ENCODE measurements around the gene TRAPPC5. TPM values are rescaled to one million over a fixed set of nuclear protein-coding genes. Genes with fewer than 3 reads are reported as not detected.

The TRAPPC5 gene
- total RNA-seq, 1 experiment from 2014 or later = 77.4 TPM

DNA sequence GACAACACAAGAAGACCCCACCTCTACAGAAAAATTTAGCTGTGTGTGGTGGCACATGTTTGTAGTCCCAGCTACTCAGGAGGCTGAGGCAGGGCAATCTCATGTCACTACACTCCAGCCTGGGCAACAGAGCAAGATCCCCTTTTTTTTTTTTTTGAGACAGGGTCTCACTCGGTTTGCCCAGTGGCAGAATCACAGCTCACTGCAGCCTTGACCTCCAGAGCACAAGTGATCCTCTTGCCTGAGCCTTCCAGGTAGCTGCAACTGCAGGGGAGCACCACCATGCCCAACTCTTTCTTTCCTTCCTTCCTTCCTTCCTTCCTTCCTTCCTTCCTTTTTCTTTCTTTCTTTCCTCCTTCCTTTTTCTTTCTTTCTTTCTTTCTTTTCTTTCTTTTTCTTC lies 55.5 kb downstream of the TRAPPC5 start:
- Histone ChIP-seq H4K20me1 (ENCODE audit: control insufficient read depth, insufficient read depth, insufficient read length) (no peaks in the 10 kb centered on the region), H4K91ac (ENCODE audit: insufficient read length, low read depth, low read length) (no peak overlapping the region), H2BK12ac (ENCODE audit: insufficient read length, low read depth, low read length) (no peak overlapping the region), H3K27ac (ENCODE audit: insufficient read length, low read depth, low read length) (no peak overlapping the region), H4K8ac (replicated peaks; ENCODE audit: insufficient read length, low read depth, low read length) (no peak overlapping the region), H3T11ph (ENCODE audit: low read length) (no peak overlapping the region), H3K79me1 (ENCODE audit: insufficient read depth, low read depth, low read length, poor library complexity, severe bottlenecking) (no peaks in the 10 kb centered on the region), H2BK120ac (ENCODE audit: low read depth, low read length, poor library complexity, severe bottlenecking) (no peak overlapping the region), H3K4ac (ENCODE audit: low read depth, low read length) (no peak overlapping the region), H3K4me1 (ENCODE audit: insufficient read depth, low read length) (no peaks in the 10 kb centered on the region; the same call in 1 of the 2 replicates), H2BK20ac (ENCODE audit: low read depth, low read length, poor library complexity, severe bottlenecking) (no peak overlapping the region), H3K27me3 (ENCODE audit: insufficient read depth, low read length) (no peaks in the 10 kb centered on the region; the same call in 1 of the 2 replicates), H4K5ac (ENCODE audit: insufficient read length, low read depth, low read length) (no peak overlapping the region), H3K14ac (ENCODE audit: insufficient read depth, low read length) (no peak overlapping the region), H2AK5ac (ENCODE audit: insufficient read length, low read length) (no peak overlapping the region), H3K18ac (ENCODE audit: insufficient read length, low read depth, low read length) (no peak overlapping the region), H2BK5ac (ENCODE audit: insufficient read length, low read length) (no peak overlapping the region), H3K79me2 (ENCODE audit: insufficient read depth, low read length) (no peaks in the 10 kb centered on the region), H2BK15ac (ENCODE audit: low read depth, low read length) (no peak overlapping the region), H3K23me2 (ENCODE audit: insufficient read length, low read depth, low read length, poor library complexity, severe bottlenecking) (no peaks in the 10 kb centered on the region), H3K56ac (ENCODE audit: insufficient read length, low read depth, low read length) (no peak overlapping the region), H3K23ac (ENCODE audit: insufficient read length, low read depth, low read length) (no peak overlapping the region), H3K9ac (ENCODE audit: extremely low read depth, insufficient read length, low read length) (no peak overlapping the region), H3K4me2 (ENCODE audit: insufficient read depth, insufficient read length, low read length) (no peak overlapping the region), H3K9me3 (ENCODE audit: control insufficient read depth, low read depth, low read length) (no peaks in the 10 kb centered on the region), H2AFZ (ENCODE audit: low read length) (no peak overlapping the region)
- TF ChIP-seq, protein P1, sequence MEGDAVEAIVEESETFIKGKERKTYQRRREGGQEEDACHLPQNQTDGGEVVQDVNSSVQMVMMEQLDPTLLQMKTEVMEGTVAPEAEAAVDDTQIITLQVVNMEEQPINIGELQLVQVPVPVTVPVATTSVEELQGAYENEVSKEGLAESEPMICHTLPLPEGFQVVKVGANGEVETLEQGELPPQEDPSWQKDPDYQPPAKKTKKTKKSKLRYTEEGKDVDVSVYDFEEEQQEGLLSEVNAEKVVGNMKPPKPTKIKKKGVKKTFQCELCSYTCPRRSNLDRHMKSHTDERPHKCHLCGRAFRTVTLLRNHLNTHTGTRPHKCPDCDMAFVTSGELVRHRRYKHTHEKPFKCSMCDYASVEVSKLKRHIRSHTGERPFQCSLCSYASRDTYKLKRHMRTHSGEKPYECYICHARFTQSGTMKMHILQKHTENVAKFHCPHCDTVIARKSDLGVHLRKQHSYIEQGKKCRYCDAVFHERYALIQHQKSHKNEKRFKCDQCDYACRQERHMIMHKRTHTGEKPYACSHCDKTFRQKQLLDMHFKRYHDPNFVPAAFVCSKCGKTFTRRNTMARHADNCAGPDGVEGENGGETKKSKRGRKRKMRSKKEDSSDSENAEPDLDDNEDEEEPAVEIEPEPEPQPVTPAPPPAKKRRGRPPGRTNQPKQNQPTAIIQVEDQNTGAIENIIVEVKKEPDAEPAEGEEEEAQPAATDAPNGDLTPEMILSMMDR (conservative IDR thresholded peaks at IDR 0.05) = no peak
- H3K27ac Mint-ChIP-seq = no peak overlapping the region
- no peaks in the 10 kb centered on the region for H3K36me3 Mint-ChIP-seq (ENCODE audit: insufficient read depth in 1 of 3, low read depth in 3 of 3)
- H3K27me3 Mint-ChIP-seq (ENCODE audit: low read depth) = peaks cover 81% of the 10 kb centered on the region
- no peaks in the 10 kb centered on the region; a peak in 1 of 5 replicates for H3K9me3 Mint-ChIP-seq
- no peak for DNase-seq
- no CpG with 5 or more reads among the region's 1 CpG for WGBS (ENCODE audit: extremely low coverage, insufficient read length, low lambda C conversion rate)
- no peak overlapping the region for H3K4me3 Mint-ChIP-seq
- H3K4me1 Mint-ChIP-seq = peaks cover 4 to 7% of the 10 kb centered on the region in 2 experiments

All from H9 (cell line).